HTERT RPE-1 (cell line): ENCODE data around the gene CDCP2.
"Not testable (repeated sequence)": the region's sequence is repeated elsewhere in the genome, so short reads cannot be mapped to it uniquely, and the experiment has no call there.

ENCODE experiments used
- in situ Hi-C: fragments of 300-500 bp; cut with MboI; formaldehyde crosslinking; loops from 4 replicates; pipeline ENCODE4 v1.14.3; 2020; ENCODE audit warnings: low sequenced_read_pairs

The CDCP2 gene

GRCh38 chr1:54168206-54168965 is 15.6 kb upstream of the CDCP2 start:
- in situ Hi-C loops, result no loop called here

GRCh38 chr1:54167422-54168139 is 14.8 kb upstream of the CDCP2 start:
- in situ Hi-C loops, result no loop called here

GRCh38 chr1:54166357-54166756 is 13.6 kb upstream of the CDCP2 start:
- in situ Hi-C loops, result not testable (repeated sequence)

- in situ Hi-C loops, result no loop called here
Measured at GRCh38 chr1:54165146-54165545, 12.3 kb upstream of the CDCP2 start.

GRCh38 chr1:54163573-54163972 is 10.8 kb upstream of the CDCP2 start:
- in situ Hi-C loops, result no loop called here

GRCh38 chr1:54163051-54163450 is 10.3 kb upstream of the CDCP2 start:
- in situ Hi-C loops, result no loop called here

GRCh38 chr1:54161495-54162168 is 8.8 kb upstream of the CDCP2 start:
- in situ Hi-C loops, result no loop called here

- in situ Hi-C loops, result no loop called here
Measured at GRCh38 chr1:54160351-54160750, 7.6 kb upstream of the CDCP2 start.

- in situ Hi-C loops, result no loop called here
Measured at GRCh38 chr1:54159733-54160316, 7.0 kb upstream of the CDCP2 start.

GRCh38 chr1:54158071-54158470 is 5.3 kb upstream of the CDCP2 start:
- in situ Hi-C loops, result no loop called here

- in situ Hi-C loops, result no loop called here
Measured at GRCh38 chr1:54157401-54157800, 4.6 kb upstream of the CDCP2 start.

- in situ Hi-C loops, result no loop called here
Measured at GRCh38 chr1:54156986-54157385, 4.2 kb upstream of the CDCP2 start.

GRCh38 chr1:54156201-54156600 is 3.4 kb upstream of the CDCP2 start:
- in situ Hi-C loops, result no loop called here

GRCh38 chr1:54153535-54154439 is 987 bp upstream of the CDCP2 start:
- in situ Hi-C loops, result no loop called here

- in situ Hi-C loops, result no loop called here
Measured at GRCh38 chr1:54151013-54151412, 1.8 kb downstream of the CDCP2 start.

GRCh38 chr1:54149734-54150133 is 3.1 kb downstream of the CDCP2 start:
- in situ Hi-C loops, result no loop called here

- in situ Hi-C loops, result no loop called here
Measured at GRCh38 chr1:54144366-54144765, 8.4 kb downstream of the CDCP2 start.

GRCh38 chr1:54142146-54142900 is 10.5 kb downstream of the CDCP2 start:
- in situ Hi-C loops, result no loop called here

GRCh38 chr1:54139711-54140110 is 13.1 kb downstream of the CDCP2 start:
- in situ Hi-C loops, result no loop called here

- in situ Hi-C loops, result no loop called here
Measured at GRCh38 chr1:54138994-54139393, 13.8 kb downstream of the CDCP2 start.
